ENCODE data around the gene AQP2.
"Not testable (repeated sequence)": the region's sequence is repeated elsewhere in the genome, so short reads cannot be mapped to it uniquely, and the experiment has no call there.

The AQP2 gene

DNA sequence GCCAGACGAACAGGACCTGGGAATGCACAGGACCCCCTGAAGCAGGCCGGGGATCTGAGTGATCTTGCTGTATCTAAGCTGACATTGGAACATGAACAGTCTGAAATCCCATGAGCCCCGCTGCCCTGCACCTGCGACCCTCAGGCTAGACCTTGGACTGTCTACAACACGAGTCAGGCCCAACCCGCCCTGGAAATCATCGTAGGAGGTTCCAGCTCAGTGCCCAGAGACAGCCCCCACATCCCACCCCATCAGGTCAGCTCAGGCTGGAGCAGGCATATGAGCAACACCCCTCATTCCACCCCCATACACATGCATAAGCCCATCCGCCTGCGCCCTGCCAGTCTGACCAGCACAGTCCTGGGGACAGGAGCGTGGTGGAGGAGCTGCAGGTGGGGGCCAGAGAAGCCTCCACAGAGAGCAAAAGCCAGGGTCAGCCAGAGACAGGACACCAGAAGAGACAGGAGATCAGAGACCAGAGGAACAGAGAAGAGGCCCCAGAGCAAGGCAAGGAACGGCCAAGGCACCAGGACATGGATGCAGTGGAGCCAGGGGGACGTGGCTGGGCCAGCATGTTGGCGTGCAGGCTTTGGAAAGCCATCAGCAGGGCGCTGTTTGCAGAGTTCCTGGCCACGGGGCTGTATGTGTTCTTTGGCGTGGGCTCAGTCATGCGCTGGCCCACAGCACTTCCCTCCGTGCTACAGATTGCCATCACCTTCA, 22.3 kb downstream of the AQP2 start, which contains the start of gene AQP6:
AQP6 (plus strand) TSS at position 307 of the 720 bp plus-strand sequence; CDS start at position 534, 227 bp downstream.
- DNase-seq, result no peak

DNA sequence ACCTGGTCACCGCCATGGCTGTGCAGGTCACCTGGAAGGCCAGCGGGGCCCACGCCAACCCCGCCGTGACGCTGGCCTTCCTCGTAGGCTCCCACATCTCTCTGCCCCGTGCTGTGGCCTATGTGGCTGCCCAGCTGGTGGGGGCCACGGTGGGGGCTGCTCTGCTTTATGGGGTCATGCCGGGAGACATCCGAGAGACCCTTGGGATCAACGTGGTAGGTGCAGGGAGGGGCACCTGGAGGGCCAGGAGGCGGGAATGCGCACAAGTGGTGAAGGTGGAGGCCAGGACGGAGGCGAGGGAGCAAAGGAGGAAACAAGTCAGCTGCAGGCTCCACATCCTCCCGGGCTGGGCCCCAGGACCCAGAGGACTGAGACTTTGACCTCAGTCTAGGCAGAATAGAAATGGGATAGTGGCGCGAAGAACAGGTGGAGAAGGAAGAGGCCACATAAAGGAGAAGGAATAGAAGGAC, 22.9 kb downstream of the AQP2 start:
- DNase-seq, result no peak

DNA sequence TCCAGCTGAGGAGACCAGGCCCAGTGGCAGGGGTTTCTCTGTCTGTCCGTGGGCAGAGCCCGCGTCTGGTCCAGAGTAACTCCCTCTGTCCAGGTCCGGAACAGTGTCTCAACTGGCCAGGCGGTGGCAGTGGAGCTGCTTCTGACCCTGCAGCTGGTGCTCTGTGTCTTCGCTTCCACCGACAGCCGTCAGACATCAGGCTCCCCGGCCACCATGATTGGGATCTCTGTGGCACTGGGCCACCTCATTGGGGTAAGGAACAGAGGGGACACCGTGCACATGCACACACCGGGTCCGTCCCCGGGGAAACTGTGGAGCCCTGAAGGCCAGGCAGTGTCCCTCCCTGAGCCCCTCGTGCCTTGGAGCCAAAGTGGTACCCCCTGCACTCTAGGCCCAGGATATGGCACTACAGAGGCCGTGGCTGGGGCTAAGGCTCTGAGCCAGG, 23.7 kb downstream of the AQP2 start:
- DNase-seq, result no peak

DNA sequence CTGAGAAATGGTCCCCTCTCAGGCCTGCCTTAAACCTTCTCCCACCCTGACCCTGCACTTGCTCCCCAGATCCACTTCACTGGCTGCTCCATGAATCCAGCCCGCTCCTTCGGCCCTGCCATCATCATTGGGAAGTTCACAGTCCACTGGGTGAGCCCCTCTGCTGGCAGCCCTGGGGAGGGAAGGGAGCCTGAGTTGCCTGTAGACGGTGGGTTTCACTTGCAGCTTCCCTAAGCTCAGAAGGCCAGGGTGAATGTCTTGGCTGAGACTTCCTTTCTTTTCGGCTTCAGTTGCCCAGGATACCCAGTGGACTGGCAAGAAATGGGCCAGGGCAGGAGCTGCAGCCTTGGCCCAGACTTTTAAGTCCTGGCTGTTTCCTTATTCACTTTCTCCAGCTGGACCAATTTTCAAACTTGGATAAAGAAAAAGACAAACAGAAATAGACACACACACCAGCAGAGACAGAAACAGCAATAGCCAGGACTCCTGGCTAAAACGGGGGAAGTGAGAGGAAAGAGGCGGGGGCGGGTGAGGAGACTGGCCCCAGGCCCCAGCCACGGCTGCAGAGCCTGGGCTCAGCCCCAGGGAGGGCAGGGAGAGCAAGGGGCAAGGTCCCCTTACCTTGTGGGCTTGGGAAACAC, 24.3 kb downstream of the AQP2 start:
- no peak for DNase-seq

DNA sequence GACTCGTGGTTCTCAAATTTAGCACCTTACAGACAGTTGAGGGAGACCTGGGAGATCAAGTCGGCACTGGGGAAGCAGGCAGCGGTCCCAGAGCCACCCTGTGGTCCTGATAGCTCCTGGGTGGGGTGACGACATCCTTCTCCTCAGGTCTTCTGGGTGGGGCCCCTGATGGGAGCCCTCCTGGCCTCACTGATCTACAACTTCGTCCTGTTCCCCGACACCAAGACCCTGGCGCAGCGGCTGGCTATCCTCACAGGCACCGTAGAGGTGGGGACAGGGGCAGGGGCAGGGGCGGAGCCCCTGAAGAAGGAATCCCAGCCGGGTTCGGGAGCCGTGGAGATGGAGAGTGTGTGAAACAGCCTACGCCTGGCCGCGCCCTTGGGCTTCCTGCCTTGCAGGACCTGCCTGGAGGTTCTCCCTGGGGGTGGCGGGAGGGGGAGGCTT, 24.8 kb downstream of the AQP2 start:
- DNase-seq, result no peak

DNA sequence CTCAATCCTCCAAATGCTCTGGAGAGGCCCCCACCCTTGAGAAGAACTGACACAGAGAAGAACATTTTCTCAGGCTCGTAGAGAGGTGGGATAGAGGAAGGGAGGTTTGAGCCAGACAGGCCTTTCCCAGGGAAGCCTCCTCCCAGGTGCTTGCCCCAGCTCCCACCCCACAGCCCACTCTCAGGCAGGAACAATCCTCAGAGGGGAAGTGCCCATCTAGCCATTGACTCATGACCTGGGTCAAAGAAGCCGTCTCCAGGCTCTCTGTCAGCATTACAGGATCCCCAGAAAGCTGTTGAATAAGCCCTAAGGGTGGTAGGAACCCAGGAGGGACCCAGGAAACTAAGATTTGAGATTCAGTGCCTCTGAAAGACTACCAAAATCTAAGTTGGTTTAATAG, 26.0 kb downstream of the AQP2 start:
- DNase-seq, result no peak

DNA sequence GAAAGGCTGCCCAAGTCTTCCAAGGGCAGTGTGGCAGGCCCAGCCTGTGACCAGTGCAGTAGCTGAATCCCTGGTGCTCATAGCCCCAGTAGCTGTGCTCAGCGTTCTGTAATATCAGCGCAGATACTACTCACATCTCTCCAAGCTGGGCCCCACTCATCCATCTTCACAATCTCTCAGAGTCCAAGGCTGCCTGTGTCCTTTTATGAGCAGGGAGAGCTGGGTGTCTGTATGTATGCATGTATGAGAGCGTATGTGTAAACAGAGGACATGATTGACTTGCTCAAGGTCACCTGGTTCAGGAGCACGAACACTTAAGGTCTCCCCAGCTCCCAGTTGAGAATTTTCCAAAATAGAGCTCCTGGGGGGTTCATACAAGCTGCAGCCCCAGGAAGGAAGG, 27.6 kb downstream of the AQP2 start:
- no peak for DNase-seq

DNA sequence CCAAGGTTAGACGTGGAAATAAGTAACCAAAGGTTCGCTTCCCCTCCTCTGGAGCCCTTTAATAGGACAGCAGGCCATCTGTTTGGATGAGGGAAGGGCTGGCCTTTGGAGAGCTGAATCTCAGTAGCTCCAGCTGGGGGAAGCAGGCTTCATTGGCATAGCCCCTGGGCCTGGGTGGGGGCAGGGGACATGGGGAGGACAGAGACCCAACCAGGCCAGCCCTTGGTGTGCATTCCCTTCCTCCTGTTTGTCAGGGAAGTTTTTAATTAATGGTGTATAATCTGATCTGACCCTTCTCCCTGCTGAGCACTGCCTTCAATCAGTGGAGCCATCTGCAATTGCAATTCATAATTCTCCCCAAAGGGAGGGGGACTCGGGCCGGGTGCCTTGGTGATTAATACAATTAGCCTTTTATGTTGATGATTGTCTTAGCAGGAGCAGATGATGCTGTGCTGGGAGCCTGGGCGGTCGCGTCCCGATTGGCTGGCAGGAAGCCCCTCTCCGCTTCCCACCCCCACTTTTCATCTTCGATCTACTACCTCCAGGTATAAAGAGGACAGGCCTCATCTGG, 28.6 kb downstream of the AQP2 start:
- no peak for DNase-seq

DNA sequence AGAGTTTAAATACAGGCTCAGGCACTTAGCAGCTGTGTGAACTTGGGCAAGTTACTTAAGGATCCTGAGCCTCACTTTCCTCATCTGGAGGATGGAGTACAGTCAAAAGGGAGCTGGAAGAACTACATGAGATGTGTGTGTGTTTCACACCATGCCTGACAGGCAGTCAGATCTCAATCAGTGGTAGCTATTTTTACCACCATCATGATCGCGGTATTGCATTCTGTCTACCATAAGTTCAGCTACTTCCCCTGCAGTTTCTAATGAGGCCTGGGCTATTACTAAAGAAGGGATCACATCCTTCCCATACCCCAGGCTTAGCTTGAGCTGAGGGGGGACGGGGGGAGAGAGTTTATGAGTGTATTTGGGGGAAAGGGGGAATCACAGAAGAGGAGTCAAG, 29.3 kb downstream of the AQP2 start:
- DNase-seq, result no peak

DNA sequence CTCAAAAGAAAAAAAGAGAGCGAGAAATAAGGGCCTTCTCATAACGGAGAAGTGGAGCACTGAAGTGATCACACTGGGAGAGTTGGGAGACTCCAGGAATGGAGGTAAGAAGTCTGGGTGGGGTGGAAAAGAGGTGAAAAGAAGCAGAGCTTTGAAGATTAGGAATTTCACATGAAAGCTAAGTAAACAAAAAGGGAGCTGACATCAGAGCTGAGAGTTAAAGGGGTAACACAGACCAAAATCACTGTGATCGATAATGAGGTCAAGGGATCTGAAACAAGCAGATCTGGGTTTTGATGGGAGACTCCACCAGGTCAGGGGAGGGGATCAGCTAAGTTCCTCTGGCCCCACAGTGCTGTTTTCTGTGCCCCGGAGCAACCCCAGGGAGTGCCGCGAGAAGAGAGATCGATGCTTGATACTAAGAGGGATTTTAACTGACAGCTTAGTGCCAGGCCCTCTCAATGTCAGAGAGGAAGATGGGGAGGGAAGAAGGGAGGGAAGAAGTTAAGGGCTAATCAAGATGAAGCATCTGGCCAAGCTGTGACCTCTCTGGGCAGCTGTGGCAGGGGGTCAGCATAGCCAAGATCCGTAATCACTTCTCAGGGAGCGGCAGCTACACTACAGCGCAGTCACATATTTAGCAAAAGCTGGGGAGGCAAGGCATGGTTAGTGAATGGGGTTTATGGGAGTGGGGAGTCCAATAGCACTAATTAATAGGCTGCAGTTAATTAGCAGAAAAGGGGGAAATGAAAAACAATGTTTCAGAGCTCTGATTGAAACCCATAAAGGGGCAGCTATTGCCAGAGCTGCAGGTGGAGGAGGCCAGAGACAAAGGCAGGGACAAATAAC, 30.2 kb downstream of the AQP2 start:
- DNase-seq, result no peak

DNA sequence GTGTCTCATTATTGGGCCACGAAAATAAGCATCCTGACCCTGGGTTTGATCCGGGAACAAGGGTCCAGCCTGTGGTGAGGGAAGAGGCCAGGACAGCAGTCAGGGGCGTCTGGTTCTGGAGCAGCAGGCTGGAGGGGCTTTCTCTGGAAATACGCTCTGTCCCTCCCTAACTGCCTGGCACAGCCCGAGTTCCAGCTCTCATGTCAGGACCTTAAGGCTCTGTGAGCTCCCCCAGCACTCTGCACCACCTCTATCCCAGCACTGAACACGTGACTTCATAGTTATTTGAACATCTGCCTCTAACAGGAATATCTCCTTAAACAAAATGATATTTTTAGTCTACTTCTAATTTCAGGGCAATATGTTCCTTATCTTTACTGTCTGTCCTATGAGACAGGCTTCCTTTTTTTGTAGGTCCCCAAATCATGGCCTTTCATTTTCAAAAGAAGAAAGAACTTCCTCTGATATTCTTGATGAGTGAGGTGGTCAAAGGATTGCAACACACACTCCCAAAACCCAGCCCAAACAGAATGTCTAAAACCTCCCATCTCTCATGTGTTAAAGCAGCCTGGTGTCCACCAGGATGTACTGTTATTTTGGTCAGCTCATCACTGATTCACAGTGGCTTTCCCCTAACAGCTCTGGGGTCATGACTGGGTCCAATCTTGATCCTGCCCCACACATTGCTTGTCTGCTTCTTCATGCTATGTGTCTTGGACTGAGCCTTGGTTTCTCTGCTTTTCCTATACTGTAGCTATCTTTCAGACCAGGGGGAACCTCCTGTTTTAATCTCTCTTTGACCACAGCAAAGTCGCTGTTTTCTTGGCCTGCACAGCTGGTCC, 31.9 kb downstream of the AQP2 start:
- no peak for DNase-seq

DNA sequence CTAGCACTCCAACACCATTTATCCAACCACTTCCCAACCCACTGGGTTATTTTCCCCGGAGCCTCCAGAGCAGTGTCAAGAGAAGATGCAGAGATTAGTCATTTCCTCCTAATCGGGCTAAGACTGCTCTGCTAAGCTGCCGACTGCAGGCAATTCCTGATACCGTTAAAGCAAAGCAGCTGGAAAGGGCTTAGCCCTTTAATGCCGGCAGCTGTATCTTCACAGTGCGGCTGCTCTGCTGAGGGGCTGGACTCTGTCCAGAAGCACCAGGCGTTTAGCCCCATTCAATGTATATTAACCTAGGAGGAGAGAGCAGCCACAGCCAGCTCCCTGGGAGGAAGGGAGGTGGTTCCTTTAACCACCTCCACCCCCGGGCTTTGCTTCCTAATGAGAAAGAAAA, 33.4 kb downstream of the AQP2 start:
- no peak for DNase-seq

DNA sequence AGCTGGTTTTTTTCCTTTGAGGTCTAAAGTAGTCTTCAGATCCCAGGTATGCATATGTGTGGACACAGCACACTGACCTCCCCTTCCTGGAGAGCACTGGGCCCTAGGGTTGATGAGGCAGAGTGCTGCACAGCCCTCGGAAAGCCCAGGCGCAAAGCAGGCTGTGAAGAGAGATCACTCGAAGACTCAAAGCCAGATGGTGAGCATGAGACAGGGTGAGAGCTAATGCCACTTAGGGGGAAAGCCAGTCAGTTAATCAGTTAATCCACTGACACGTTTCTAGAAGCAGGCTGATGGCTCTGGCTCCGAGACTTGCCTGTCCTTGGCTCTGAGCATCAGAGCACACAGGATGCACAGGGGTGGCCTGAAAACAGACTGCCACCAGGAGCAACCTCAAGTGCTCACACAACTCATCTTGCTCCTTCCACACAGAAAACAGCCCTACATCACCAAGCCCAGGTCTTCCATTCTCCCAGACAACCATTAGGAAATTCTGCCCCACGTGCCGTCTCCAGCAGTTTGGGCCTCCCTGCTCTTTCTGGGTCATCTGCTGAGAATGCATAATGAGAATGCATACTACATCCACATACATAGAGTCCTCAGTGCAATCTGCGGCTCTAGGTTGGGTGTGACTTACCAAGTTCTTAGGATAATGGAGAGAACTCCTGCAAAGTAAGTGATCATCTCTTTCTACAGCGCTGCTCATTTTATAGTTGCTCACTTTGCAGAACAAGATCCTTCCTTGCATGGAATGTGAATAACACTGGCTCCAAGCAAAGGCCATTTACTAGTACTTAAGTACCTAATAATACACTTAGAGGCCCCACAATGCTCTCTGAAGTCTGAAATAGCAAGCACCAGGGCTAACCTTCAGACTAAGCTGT, 34.2 kb downstream of the AQP2 start:
- DNase-seq, result no peak

DNA sequence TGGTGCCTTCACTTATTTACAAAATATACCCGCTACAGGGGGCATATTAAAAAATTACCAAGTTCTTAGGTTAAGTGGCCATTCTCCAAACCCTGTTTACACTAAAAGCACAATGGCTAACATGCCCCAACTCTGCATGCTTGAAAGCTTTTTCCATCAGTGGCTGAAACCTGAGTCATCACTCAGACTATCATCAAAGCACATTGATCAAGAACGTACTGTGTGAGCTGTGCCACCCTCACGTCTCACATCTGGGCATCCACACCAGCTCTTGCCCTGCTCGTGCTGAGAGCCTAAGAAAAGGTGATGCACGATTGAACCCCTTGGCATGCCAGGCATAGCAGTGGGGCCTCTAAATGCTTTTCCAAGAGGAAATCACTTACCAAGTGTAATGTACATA, 35.4 kb downstream of the AQP2 start:
- DNase-seq, result no peak

DNA sequence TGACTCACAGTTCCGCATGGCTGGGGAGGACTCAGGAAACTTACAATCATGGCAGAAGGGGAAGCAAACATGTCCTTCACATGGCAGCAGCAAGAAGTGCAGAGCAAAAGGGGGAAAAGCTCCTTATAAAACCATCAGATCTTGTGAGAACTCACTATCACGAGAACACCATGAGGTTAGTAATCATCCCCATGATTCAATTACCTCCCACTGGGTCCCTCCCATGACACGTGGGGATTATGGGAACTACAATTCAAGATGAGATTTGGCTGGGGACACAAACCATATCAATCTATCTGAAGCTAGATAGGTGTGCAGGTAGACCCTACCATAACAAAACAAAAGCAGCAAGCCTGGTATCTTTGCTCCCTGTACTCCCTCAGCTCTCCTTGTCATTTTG, 35.9 kb downstream of the AQP2 start:
- DNase-seq, result not testable (repeated sequence)

DNA sequence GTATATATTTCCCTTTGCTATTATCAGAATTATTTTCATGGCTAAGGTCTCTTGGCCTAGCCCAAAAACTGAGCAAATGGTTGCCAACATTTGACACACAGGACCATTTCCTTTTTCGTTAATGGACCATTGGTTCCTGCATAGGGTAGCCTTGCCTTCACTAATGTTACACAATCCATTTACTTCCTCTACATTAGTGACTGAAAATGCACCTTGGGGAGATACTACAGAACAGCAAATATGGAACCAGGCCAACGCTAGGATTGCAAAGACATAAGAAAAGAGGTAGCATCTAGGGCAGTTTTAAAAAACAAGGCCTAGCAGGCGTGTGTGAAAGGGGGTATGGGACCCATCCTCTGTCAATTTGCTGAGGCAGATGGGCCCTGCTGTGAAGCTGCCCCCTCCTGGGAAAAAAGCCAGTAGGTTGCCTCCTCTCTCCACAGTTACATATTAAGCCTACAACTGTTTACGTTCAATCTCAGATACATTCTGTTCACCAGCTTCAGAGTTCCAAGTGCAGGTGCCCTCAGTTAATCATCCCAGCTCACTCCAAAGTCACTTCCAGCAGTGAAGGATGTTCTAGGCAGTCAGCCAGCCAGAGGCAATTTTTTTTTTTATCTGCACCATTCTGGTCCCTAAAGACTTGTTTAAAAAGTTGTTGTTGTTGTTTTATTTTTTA, 37.2 kb downstream of the AQP2 start:
- no peak for DNase-seq

DNA sequence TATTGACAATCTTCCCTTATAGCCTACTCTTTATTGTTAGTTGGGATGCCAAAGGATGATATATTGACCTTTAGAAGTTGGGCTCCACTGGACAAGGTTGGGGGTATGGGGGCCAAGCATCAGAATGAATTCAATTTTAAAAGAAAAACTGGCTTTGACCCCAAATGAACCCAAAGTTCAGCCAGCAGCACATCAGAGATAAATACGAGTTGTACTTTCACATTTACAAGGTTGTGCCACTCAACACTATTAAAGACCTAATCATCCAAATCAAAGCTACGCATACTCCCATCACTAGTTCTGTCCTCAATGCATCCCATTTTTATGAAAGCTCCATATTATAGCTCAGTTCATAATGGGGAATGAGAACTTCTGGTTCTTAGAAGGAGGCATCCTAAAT, 38.9 kb downstream of the AQP2 start:
- not testable (repeated sequence) for DNase-seq

DNA sequence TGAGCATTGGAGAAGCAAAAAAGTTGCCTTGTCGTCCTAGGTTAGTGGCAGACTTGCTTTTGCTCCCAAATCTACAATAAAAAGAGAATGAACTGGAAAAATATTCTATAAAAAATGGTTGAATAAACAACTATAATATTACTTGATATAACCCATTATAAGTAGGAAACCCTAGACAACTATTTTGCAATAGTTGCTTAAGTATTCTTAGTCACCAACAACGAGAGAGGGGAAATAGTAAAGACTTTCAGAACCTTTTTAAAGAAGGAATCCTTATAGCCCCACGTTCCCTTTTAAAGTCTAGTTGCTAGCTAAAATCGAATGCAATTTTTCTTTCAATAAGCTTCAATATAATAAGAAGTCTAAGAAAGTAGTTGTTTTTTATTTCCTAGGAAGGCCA, 39.7 kb downstream of the AQP2 start:
- no peak for DNase-seq

DNA sequence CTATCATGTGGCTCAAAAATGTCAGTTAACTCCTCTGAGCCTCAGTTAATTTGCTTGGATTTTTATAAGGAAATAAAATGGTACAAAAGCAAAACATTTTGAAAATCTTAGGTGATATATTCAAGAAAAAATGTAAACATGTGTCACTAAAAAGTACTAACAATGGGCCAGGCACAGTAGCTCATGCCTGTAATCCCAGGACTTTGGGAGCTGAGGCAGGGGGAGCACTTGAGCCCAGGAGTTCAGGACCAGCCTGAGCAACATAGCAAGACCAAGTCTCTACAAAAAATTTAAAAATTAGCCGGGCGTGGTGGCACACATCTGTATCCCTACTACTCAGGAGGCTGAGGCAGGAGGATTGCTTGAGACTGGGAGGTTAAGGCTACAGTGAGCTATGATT, 47.9 kb downstream of the AQP2 start:
- DNase-seq, result no peak

DNA sequence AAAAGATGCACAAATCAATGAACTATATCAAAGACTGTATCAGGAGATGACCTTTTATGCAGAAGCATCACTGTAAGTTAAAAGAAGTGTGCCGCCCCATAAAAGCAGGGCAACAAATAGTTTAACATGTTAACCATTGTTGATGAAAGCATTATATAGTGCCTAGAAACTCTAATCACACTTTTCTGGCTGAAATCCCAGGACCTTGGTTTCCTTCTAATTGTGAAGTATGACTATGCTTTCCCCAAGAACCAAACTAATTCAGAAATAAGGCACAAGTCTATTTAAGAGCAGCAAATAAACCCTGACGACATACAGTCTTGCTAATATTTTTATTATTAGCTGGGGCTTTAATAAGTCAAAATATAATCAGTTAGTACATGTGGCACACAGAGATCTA, 53.1 kb downstream of the AQP2 start:
- no peak for DNase-seq

DNA sequence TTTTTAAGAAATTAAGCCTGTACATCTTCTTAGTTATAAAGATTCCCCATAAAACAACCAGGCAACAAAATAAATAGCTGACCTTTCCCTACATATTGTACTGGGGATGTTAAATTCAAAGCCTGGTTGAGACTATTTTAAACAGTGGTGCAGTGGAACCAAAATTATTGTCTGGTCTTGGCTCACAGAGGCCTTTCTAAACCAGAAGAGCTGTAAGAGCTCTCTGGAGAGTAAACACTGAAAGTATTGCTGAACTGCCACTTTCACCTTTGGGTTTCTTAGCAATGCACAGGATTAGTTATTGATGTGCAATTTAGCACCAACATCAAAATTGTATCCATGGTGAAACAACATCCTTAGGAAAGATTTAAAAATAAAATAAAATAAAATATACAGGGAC, 54.2 kb downstream of the AQP2 start:
- no peak for DNase-seq

Data from activated gamma-delta T cell treated with Interleukin-2 at 50 U/mL for 16 hours (primary cell).